Stimulated activated CD8-positive, alpha-beta memory T cell treated with anti-CD3 and anti-CD28 coated beads, Interleukin-7, amount 100 ng/mL, for 4 hours (primary cell): ENCODE measurements around the gene ATG14.
"Not testable (repeated sequence)": the region's sequence is repeated elsewhere in the genome, so short reads cannot be mapped to it uniquely, and the experiment has no call there.

Experiments
- DNase-seq, 2 donors: peaks; one replicate each; pipeline ENCODE4 v3.0.0-alpha.2; 2020; ENCODE audit warnings: low read depth in 2 of 2

The ATG14 gene

GRCh38 chr14:55350461-55350860, 61.2 kb downstream of the ATG14 start:
- no peak for DNase-seq

DNA sequence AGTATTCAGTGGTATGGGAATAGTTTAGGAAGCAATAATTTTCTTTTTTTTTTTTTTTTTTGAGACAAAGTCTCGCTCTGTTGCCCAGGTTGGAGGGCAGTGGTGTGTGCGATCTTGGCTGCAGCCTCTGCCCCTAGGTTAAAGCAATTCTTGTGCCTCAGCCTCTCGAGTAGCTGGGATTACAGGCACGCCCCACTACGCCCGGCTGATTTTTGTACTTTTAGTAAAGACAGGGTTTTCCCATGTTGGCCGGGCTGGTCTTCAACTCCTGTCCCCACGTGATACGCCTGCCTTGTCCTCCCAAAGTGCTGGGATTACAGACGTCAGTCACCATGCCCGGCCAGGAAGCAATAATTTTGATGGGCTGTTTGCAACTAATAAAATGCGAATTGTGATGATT, 62.1 kb downstream of the ATG14 start:
- DNase-seq, result no peak

DNA sequence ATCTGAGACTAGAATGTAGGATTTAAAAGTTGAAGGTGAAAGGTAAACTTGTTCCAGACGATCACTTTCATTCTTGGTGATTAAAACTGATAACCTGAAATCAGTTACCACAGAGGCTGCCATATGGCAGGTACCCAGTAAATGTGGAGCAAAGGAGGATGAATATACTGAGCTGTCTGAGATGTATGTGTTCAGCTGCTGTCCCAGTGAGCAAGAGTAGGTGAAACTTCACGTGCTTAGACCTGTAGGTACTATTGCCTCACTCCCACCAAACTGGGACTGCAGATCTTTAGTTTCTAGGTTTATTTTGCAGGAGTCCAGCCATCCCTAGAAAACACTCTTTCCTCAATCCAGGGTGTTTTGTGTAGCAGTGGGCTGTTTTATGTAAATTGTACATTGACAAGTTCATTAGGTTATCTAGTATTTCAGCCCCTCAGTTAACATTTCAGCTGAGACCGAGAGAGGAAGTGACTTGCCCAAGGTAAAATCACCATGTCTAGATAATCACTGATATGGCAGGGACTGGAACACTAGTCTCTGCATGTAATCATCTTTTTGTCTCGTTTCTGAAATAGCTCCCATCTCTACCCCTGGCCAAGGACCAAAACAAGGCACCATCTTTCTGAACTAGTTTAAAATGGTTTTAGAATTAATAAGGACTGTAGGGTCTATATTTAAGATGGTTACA, 62.7 kb downstream of the ATG14 start:
- no peak for DNase-seq

GRCh38 chr14:55347748-55348147, 63.9 kb downstream of the ATG14 start:
- no peak for DNase-seq

DNA sequence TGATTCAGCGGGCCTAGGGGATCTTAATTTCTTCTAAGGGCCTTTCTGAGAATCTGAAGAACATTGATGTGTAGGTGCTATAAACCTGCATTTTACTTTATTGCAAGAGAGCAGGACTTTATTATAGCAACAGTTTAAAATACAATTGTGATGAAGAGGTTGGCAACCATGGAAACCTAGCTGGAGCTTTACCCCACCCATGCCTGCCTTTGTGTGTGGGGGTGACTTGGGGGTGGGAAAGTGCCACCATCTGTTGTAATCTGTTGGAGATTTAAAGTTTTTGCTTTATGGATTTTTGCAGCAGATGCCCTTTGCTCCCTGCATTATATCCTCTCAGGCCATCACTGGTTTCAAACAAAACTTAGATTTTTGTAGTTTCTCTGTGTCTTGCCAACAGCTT, 64.6 kb downstream of the ATG14 start:
- DNase-seq, result no peak

DNA sequence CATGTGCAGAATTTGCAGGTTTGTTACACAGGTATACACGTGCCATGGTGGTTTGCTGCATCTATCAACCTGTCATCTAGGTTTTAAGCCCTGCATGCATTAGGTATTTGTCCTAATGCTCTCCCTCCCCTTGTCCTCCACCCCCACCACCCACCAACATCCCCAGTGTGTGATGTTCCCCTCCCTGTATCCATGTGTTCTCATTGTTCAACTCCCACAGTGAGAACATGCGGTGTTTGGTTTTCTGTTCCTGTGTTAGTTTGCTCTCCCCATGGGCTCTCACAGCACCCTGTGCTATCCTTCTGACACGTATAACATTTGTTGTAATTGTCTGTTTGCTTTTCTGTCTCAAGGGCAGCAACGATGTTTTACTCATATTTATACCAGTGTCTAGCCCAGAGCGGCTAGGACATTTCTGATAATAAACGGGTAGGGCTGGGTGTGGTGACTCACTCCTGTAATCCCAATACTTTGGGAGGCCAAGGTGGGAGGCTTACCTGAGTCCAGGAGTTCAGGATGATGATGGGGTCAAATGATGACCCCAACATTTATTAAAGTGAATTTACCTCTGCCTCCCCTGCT, 67.0 kb downstream of the ATG14 start:
- not testable (repeated sequence) for DNase-seq

DNA sequence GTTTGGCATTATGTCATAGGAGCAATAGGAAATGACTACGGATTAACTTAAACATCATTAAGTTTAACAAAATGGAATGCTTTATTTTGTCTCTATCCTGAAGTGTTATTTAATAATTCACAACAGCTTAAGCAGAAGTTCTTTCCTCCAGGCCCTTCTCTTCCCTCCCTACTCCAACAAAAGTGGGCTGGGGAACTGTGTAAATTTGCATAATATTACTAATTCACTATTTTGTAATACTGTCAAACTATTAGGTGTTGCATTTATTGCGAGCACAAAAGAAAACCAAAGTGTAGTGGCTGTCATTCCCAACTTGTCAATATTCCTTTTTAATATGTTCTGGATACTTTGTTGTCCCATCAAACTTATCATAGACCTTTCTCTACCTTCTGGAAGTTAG, 69.8 kb downstream of the ATG14 start:
- no peak for DNase-seq

- DNase-seq, result no peak
Observed at GRCh38 chr14:55340482-55340881, 71.1 kb downstream of the ATG14 start.

DNA sequence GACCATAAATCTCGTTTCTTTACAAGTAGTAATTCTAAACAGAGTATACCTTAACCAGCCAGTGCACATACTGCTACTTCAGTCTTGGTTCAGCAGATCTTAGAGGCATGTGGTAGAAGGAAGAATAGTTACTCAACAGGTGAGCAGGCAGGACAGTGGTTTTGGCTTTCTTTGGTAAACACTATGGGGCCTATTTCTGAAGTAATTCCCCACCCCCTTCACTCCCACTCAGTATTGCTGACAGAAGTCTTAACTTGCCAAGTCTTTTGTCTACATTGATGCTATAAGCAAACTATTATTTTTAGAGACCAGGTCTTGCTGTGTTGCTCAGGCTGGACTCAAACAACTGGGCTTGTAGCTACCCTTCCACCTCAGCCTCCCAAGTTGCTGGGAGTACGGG, 71.9 kb downstream of the ATG14 start:
- no peak for DNase-seq

- DNase-seq, result no peak
Observed at GRCh38 chr14:55336691-55337090, 74.9 kb downstream of the ATG14 start.

DNA sequence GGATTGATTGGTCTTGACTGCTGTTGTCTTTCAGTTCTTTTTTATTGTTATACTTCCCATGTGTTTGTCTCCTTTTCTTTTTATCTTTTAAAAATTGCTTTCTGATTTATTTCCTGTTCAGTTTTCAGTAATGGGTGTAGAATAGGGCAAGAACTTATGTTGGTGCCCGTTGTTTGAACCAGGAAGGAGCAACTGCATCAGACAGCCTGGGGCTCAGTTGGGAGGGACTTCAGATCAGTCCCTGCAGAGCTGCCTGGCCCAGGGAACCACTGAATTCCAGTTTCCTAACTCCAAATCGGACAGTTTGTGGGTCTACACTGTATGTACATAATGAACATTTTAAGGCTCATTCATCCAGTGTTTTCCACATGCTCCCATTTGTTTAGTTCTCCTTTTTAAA, 75.5 kb downstream of the ATG14 start:
- no peak for DNase-seq

- DNase-seq, result no peak
Observed at GRCh38 chr14:55333711-55334485, 77.7 kb downstream of the ATG14 start.

DNA sequence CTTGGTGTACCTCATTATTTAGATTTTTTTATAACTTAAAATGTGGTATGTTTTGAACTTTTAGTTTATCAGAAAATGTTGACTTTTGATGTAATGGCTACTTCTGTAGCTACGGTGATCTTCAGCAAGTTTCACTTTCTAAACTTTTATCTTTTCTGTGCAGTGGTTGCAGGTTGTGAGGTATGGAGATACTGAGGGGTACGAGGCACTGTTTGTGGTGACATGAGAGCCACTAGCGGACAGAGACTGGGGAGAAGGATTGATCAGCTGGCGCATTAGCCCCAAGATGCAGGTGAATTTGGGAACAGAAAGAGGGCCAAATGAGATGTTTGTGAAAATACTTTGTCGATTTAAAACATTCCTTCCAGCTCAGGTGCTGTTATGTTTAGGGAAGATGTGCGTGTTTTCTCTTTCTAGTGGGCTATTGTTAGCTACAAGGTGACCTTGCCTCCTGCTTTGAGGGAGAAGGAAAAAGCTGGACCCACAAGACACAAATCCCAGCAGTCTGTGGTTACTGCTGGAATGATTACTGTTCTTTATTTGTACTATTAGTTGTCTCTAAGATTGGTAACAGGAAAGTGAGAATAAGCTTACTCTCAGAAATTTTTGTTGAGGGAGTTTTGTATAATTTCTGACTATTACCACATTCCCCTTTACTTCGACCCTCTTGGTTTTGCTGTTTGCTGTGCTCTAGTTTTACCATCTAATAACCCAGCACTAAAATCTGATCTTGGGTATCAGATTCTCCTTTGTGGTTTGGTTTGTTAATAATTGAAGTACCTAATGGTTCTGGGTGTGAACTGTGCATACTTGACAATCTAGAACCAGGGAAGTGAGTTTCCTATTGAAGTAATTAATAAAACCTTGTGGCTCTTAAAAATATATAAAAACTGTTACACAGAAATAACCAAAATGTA, 78.7 kb downstream of the ATG14 start:
- no peak for DNase-seq

DNA sequence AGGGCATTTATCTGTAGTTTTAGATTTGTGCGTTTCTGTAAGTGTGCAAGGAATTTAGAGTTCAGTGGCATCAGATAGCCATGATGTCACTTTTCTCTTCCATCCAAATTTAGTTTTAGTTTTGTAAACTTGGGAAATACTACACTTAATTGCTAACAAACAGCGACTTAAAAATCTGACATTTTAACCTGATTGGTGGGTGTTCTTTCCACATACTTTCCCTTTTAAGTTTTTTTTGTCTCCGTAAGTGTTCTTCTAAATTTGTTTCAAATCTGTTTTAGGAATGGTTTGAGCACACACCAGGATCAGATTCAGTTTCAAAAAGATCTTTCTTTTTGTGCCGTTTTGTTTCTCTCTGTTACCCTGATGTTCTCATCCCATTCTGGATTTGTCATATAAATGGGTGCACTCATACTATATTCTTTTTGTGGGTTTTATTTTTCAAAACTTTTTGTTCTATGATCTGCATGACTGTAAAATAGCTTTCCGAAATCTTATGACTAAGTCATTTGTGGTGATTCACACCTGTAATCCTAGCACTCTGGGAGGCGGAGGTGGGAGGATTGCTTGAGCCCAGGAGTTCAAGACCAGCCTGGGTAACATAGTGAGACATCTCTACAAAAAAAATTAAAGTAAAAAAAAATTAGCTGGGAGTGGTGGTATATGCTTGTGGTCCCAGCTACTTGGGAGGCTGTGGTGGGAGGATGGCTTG, 81.5 kb downstream of the ATG14 start:
- DNase-seq, result no peak

GRCh38 chr14:55328317-55328716, 83.3 kb downstream of the ATG14 start:
- DNase-seq, result no peak

DNA sequence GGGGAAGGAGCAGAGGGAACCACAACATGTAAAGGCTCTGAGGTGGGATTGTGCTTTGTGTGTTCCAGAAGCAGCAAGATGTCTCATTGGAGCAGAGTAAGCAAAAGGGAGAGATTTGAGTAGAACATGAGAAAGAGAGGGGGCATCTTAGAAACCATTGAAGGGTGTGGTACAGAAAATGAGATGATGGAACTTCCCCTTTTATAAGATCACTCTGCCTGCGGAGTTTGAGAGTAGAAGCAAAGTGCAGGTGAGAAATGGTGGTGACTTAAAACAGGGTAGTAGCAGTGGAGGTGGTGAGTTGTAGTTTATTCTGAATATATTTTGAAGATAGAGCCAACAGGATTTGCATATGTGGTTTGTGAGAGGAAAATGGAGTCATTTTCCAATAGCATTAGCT, 84.5 kb downstream of the ATG14 start:
- DNase-seq, result no peak

DNA sequence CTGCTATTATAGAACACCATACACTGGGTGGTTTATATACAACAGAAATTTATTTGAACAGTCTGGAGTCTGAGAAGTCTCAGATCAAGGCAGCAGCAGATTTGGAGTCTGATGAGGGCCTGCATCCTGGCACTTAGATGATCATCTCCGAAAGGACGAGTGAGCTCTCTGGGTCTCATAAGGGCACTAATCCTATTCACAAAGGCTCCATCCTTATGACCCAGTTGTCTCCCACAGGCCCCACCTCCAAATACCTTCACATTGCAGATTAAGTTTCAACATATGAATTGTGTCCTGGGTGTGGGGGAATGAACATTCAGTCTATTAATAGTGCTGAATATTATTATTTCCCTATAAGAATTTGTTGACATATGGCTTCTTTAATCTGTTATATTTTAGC, 86.8 kb downstream of the ATG14 start:
- no peak for DNase-seq

GRCh38 chr14:55323910-55324309, 87.7 kb downstream of the ATG14 start:
- no peak for DNase-seq

GRCh38 chr14:55318694-55319093, 92.9 kb downstream of the ATG14 start:
- DNase-seq, result no peak

GRCh38 chr14:55317542-55318306, 93.9 kb downstream of the ATG14 start:
- no peak for DNase-seq

DNA sequence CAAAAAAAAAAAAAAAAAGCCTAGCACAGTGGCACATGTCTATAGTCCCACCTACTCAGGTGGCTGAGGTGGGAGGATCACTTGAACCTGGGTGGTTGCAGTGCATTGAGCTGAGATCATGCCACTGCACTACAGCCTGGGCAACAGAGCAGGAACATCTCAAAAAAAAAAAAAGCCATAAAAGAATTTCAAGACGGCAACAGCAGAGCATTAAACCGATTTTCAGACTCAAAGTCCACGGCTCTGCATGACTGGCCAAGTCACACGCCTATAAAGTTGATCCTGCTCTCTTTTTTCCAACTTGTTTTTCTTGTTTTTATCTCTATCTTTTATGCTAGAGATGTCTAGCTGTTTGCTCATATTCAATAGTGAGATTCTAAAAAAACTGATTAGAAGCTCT, 95.1 kb downstream of the ATG14 start:
- no peak for DNase-seq
